Stomach (tissue), 9 donors: ENCODE data around the gene FCN1. TPM values are rescaled to one million over a fixed set of nuclear protein-coding genes. Genes with fewer than 3 reads are reported as not detected.

Experiments
- DNase-seq, 2 donors: peaks; one replicate each; pipeline versions ENCODE4 v3.0.0 to v3.0.0-alpha.2; 2013 to 2019
- H3K27ac ChIP-seq, 5 donors: fragments of 200-600 bp in 4 of 5; sonication (generic) in 4 of 5; one replicate each; pipeline ENCODE4 v1.5.1; 2013 to 2019; ENCODE audit warnings: mild to moderate bottlenecking in 1 of 5, moderate library complexity in 1 of 5
- H3K27me3 ChIP-seq, 3 donors: fragments of 200-600 bp; sonication (generic); one replicate each; pipeline ENCODE4 v1.5.1; 2017 to 2019; ENCODE audit warnings: mixed run types in 1 of 3
- H3K36me3 ChIP-seq, 4 donors: fragments of 200-600 bp; sonication (generic); 1 replicate in 3 of 4; 2 replicates in 1 of 4; pipeline ENCODE4 v1.5.1; 2016 to 2019
- H3K4me1 ChIP-seq, 4 donors: fragments of 200-600 bp; sonication (generic); one replicate each; pipeline ENCODE4 v1.5.1; 2016 to 2019
- H3K4me3 ChIP-seq, 4 donors: fragments of 200-600 bp; sonication (generic) in 3 of 4; one replicate each; pipeline ENCODE4 v1.5.1; 2016 to 2019; ENCODE audit warnings: mild to moderate bottlenecking in 1 of 4
- H3K9me3 ChIP-seq, 4 donors: fragments of 200-600 bp; sonication (generic); one replicate each; pipeline ENCODE4 v1.5.1; 2016 to 2019
- EP300 ChIP-seq: sonication (generic); formaldehyde crosslinking; IDR thresholded peaks from one replicate; pipeline ENCODE4 v1.6.1; 2017; ENCODE audit warnings: antibody characterized with exemption
- POLR2A ChIP-seq, 4 donors: fragments of 450-650 bp; IDR thresholded peaks; one replicate each; pipeline ENCODE4 v1.6.1; 2016; ENCODE audit warnings: antibody characterized with exemption in 4 of 4, control low read depth in 2 of 4, mild to moderate bottlenecking in 1 of 4, moderate library complexity in 1 of 4
- POLR2AphosphoS5 ChIP-seq, 3 donors: sonication (generic); formaldehyde crosslinking; IDR thresholded peaks; one replicate each; pipeline ENCODE4 v1.6.1; 2016; ENCODE audit warnings: antibody characterized with exemption in 3 of 3
- WGBS, 5 donors: extraction: QIAGEN DNeasy Blood & Tissue Kit in 3 of 5; methylation state at CpG; one replicate each; pipeline versions ENCODE4 v1.1.5 to v1.1.7; 2013 to 2018; 5-methylcytosine and 5-hydroxymethylcytosine counted together
- intact Hi-C: fragments of 100-400 bp; cut with DNase I; formaldehyde crosslinking; loops from one replicate; pipeline ENCODE4 v1.15.1; 2023; ENCODE audit warnings: low total_unique reads
- polyA plus RNA-seq, 3 donors: library from polyadenylated mRNA; stranded (reverse); fragments of 200-250 nt; gene quantifications; one replicate each; pipeline ENCODE4 v1.2.3, GENCODE V29; 2013
- total RNA-seq, 5 donors: library from RNA; depleted of rRNA; stranded (reverse); fragments of >200 nt; gene quantifications; one replicate each; pipeline versions ENCODE4 v1.1.0 to v1.2.3, GENCODE V29; 2014 to 2016
- TF ChIP-seq, protein P1 (sequence below), 7 experiments: fragments of 450-650 bp in 4 of 7; fragments of 200-600 bp in 3 of 7; sonication (generic) in 3 of 7; IDR thresholded peaks; one replicate each; pipeline ENCODE4 v1.5.1; 2016 to 2019; ENCODE audit warnings: antibody characterized with exemption in 7 of 7, control low read depth in 2 of 7, mild to moderate bottlenecking in 1 of 7
- donor health status: healthy with polysubstance abuse.
- donor health status: Bipolar disorder and iron deficiency.
- donor health status: healthy.

Gene FCN1
- total and polyA plus RNA-seq, 8 donors: 0.38 to 2.8 (median 1.7) TPM; not detected in 4

DNA sequence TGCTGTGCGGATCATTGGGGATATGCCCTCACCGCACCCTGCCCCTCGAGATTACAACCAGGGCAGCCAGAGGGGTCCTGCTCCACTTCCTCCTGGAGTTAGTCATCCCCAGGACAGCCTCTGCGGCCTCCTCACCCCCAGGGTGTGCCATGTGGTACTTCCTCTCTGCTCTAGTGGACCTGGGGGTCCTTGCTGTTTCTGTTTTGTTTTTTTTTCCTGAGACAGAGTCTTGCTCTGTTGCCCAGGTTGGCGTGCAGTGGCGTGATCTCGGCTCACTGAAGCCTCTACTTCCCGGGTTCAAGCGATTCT is 5.2 kb upstream of the FCN1 start:
- H3K4me1 ChIP-seq: no peaks in the 10 kb centered on the region
- H3K36me3 ChIP-seq: no peaks in the 10 kb centered on the region
- H3K27me3 ChIP-seq: peaks cover 0 to 15% (median 0%) of the 10 kb centered on the region in 3 donors
- TF ChIP-seq, protein P1, sequence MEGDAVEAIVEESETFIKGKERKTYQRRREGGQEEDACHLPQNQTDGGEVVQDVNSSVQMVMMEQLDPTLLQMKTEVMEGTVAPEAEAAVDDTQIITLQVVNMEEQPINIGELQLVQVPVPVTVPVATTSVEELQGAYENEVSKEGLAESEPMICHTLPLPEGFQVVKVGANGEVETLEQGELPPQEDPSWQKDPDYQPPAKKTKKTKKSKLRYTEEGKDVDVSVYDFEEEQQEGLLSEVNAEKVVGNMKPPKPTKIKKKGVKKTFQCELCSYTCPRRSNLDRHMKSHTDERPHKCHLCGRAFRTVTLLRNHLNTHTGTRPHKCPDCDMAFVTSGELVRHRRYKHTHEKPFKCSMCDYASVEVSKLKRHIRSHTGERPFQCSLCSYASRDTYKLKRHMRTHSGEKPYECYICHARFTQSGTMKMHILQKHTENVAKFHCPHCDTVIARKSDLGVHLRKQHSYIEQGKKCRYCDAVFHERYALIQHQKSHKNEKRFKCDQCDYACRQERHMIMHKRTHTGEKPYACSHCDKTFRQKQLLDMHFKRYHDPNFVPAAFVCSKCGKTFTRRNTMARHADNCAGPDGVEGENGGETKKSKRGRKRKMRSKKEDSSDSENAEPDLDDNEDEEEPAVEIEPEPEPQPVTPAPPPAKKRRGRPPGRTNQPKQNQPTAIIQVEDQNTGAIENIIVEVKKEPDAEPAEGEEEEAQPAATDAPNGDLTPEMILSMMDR (IDR thresholded peaks at IDR 0.05): no peak
- TF ChIP-seq POLR2A (IDR thresholded peaks at IDR 0.05) (no peak), EP300 (no peak), POLR2AphosphoS5 (IDR thresholded peaks at IDR 0.05) (no peak)
- H3K27ac ChIP-seq: peak overlapping the region in 1 of 5 donors; percentile 1
- H3K4me3 ChIP-seq: no peak overlapping the region
- intact Hi-C loops: no loop called here
- 73 to 90% (median 80%) methylated on average over 9 of the region's 9 CpGs for WGBS, 5 donors
- peaks cover 0 to 21% (median 16%) of the 10 kb centered on the region in 4 donors for H3K9me3 ChIP-seq
- no peak for DNase-seq

DNA sequence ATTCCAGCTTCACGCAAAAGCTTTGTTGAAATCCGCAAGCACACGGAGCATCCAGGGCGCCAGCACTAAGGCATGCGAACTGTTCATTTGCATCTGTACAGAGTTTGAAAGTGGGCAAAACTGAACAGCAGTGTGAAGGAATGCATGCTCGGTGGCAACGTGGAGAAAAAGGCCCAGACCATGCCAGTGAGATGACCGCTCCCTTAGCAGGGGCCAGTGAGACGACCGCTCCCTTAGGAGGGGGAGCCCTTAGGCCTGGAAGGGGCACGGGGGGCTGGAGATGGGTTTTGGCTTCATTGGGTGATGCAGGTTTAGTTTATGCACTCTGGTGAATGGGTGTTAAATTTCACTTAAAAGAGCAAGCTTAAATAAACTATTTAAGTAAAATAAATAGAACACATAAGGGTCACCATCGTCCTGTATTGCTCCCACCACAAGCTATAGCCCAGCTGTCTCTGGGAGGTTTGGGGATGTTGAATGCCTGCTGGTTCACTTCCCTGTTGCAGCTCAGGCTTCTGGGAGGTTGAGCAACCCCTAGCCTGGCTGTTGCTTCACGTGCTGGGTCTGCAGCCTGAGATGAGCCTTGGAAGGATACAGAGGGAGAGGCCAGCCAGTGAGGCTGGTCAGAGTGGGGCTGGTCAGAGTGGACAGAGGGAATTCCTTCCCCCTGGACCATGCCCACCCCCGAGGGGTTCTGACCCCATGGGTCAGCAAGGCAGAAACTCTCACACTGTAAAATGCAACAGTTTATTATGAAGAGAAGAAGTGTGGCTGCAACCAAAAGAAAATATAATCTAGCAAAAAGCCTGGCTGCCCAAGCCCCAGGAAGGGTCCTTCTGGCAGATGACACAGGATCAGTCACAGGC is 4.6 kb upstream of the FCN1 start:
- Histone ChIP-seq H3K27me3 (peaks cover 0 to 20% (median 3%) of the 10 kb centered on the region in 3 donors), H3K27ac (peak overlapping the region in 1 of 5 donors; percentile 1), H3K4me3 (no peak overlapping the region), H3K9me3 (peaks cover 0 to 21% (median 16%) of the 10 kb centered on the region in 4 donors), H3K4me1 (no peaks in the 10 kb centered on the region), H3K36me3 (no peaks in the 10 kb centered on the region)
- WGBS, 5 donors: 62 to 68% (median 67%) methylated on average over 14 of the region's 14 CpGs
- DNase-seq: peak in 1 of 2 donors; percentile 28
- TF ChIP-seq POLR2A (IDR thresholded peaks at IDR 0.05): no peak
- TF ChIP-seq POLR2AphosphoS5 (IDR thresholded peaks at IDR 0.05): no peak
- no peak for TF ChIP-seq EP300
- TF ChIP-seq, protein P1 (IDR thresholded peaks at IDR 0.05): no peak
- intact Hi-C loops: no loop called here

DNA sequence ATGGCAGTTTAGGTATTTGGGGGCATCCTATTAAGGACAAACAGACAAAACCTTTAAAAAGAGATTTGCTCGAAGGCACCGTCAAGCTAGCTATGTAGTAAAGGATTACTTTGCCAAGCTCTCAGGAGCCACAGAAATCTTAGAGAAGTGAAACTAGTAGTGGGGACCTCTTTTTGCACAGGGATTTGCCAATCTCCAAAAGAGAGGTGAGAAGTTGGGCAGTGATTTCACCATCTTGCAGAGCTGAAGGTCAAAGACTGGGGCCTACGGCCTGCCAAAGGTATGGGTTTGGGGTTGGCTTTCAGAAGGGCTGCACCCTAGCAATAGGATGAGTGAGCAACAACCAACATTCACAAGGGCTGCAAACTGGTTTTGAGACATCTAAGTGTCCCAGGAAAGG is 1.6 kb upstream of the FCN1 start:
- DNase-seq: no peak
- WGBS, 5 donors: 78 to 94% (median 91%) methylated on average over 3 of the region's 3 CpGs
- Histone ChIP-seq H3K4me1 (no peaks in the 10 kb centered on the region), H3K36me3 (no peaks in the 10 kb centered on the region), H3K27me3 (peaks cover 0 to 45% (median 13%) of the 10 kb centered on the region in 3 donors), H3K9me3 (peaks cover 0 to 21% (median 16%) of the 10 kb centered on the region in 4 donors), H3K4me3 (no peak overlapping the region), H3K27ac (no peak overlapping the region)
- intact Hi-C loops: no loop called here
- TF ChIP-seq POLR2A (IDR thresholded peaks at IDR 0.05) (no peak), EP300 (no peak), POLR2AphosphoS5 (IDR thresholded peaks at IDR 0.05) (no peak)
- TF ChIP-seq, protein P1 (IDR thresholded peaks at IDR 0.05): no peak

DNA sequence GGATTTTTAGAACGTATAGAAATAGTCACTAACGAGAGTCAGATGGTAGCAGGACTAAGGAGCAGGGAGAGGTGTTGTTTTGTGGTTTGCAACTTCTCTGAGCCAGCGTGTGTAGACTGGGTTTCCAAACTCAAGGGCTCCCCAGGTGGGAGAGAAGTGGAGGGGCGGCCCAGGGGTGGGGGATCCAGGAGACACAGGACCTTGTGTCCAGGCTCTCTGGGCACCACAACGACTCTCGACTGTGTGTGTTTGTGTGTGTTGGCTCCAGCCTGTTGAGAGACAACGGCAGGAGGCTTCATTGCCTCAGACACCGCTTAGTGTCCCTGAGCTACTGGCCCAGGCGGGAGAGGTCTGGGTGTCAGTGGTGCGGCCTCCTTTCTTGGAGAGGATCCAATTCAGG is 934 bp upstream of the FCN1 start:
- WGBS, 5 donors: 82 to 90% (median 86%) methylated on average over 10 of the region's 10 CpGs
- Histone ChIP-seq H3K27ac (no peak overlapping the region), H3K36me3 (no peaks in the 10 kb centered on the region), H3K9me3 (peaks cover 0 to 21% (median 16%) of the 10 kb centered on the region in 4 donors), H3K4me3 (no peak overlapping the region), H3K4me1 (no peaks in the 10 kb centered on the region), H3K27me3 (peaks cover 0 to 52% (median 13%) of the 10 kb centered on the region in 3 donors)
- intact Hi-C loops: no loop called here
- peak in 1 of 2 donors; percentile 17 for DNase-seq
- TF ChIP-seq, protein P1 (IDR thresholded peaks at IDR 0.05): no peak
- TF ChIP-seq POLR2AphosphoS5 (IDR thresholded peaks at IDR 0.05): no peak
- TF ChIP-seq POLR2A (IDR thresholded peaks at IDR 0.05): no peak
- TF ChIP-seq EP300: no peak
